K562 (cell line): ENCODE results near the gene FIBP. TPM values are rescaled to one million over a fixed set of nuclear protein-coding genes. Genes with fewer than 3 reads are reported as not detected.

Experiments
- BRD4 ChIP-seq: fragments of 200-600 bp; sonication (generic); IDR thresholded peaks from 2 replicates; pipeline ENCODE4 v1.6.1; 2017; ENCODE audit warnings: inconsistent platforms
- CBX5 ChIP-seq: IDR thresholded peaks from 2 replicates; pipeline ENCODE4 v1.6.1; 2014; ENCODE audit warnings: low read depth, borderline replicate concordance
- ETV6 ChIP-seq, 3 experiments: fragments of 150-350 bp in 1 of 3; sonication (generic) in 1 of 3; formaldehyde crosslinking in 1 of 3; IDR thresholded peaks; 2 replicates each; pipeline versions ENCODE4 v1.6.1 to v1.8.0; 2014 to 2022; ENCODE audit warnings: borderline replicate concordance in 2 of 3, low read depth in 2 of 3, antibody characterized with exemption in 1 of 3, low read length in 1 of 3, mild to moderate bottlenecking in 1 of 3, missing genetic modification reagents in 1 of 3
- MIER1 ChIP-seq: fragments of 450-650 bp; IDR thresholded peaks from 2 replicates; pipeline ENCODE4 v1.6.1; 2016; ENCODE audit warnings: antibody characterized with exemption, mild to moderate bottlenecking, low read depth
- MYBL2 ChIP-seq, 2 experiments: fragments of 450-650 bp in 1 of 2; sonication (generic) in 1 of 2; formaldehyde crosslinking in 1 of 2; IDR thresholded peaks; 2 replicates each; pipeline versions ENCODE4 v1.6.1 to v1.8.1; 2017 to 2022; ENCODE audit warnings: borderline replicate concordance in 1 of 2, inconsistent platforms in 1 of 2, low read depth in 1 of 2, mild to moderate bottlenecking in 1 of 2, missing genetic modification reagents in 1 of 2, moderate library complexity in 1 of 2
- NEUROD1 ChIP-seq: fragments of 150-350 bp; IDR thresholded peaks from 2 replicates; pipeline ENCODE4 v1.6.1; 2014; ENCODE audit warnings: borderline replicate concordance, low read length, low read depth; ENCODE audit not compliant: partially characterized antibody
- PHB2 ChIP-seq: fragments of 450-650 bp; IDR thresholded peaks from 2 replicates; pipeline ENCODE4 v1.6.1; 2017; ENCODE audit warnings: low read depth
- PRPF4 ChIP-seq: fragments of 200-400 bp; formaldehyde crosslinking; IDR thresholded peaks from one replicate; pipeline ENCODE4 v1.6.1; 2017; ENCODE audit warnings: low read length, low read depth, mild to moderate bottlenecking; ENCODE audit not compliant: insufficient read depth, poor library complexity, severe bottlenecking
- RBM15 ChIP-seq: fragments of 200-400 bp; formaldehyde crosslinking; IDR thresholded peaks from 2 replicates; pipeline ENCODE4 v1.6.1; 2018; ENCODE audit warnings: mild to moderate bottlenecking, low read length, moderate library complexity; ENCODE audit not compliant: insufficient read depth
- SIX5 ChIP-seq, 2 experiments: IDR thresholded peaks; 2 replicates each; pipeline ENCODE4 v1.6.1; 2011; ENCODE audit warnings: low read length in 2 of 2, borderline replicate concordance in 1 of 2, low read depth in 1 of 2, mild to moderate bottlenecking in 1 of 2, moderate library complexity in 1 of 2; ENCODE audit not compliant: insufficient read depth in 1 of 2
- SMAD3 ChIP-seq: fragments of 450-650 bp; formaldehyde crosslinking; conservative IDR thresholded peaks from 2 replicates; pipeline ENCODE4 v1.4.0; 2020; ENCODE audit warnings: mild to moderate bottlenecking
- ZNF239 ChIP-seq: fragments of 250-450 bp; sonication (Bioruptor Pico); IDR thresholded peaks from 2 replicates; pipeline ENCODE4 v1.4.0; 2020; ENCODE audit warnings: mild to moderate bottlenecking
- ZNF253 ChIP-seq: fragments of 250-450 bp; sonication (Bioruptor Pico); conservative IDR thresholded peaks from 2 replicates; pipeline ENCODE4 v1.6.1; 2021; ENCODE audit warnings: mild to moderate bottlenecking
- ZNF347 ChIP-seq: fragments of 450-650 bp; formaldehyde crosslinking; IDR thresholded peaks from 2 replicates; pipeline ENCODE4 v1.4.0; 2020; ENCODE audit warnings: low read depth, mild to moderate bottlenecking, moderate library complexity
- ZNF644 ChIP-seq: fragments of 200-800 bp; sonication (Bioruptor generic); IDR thresholded peaks from 2 replicates; pipeline ENCODE4 v1.6.1; 2016; ENCODE audit warnings: low read depth, missing genetic modification characterization, missing compliant biosample characterization
- ZNF764 ChIP-seq: fragments of 250-450 bp; sonication (Bioruptor Pico); IDR thresholded peaks from 2 replicates; pipeline ENCODE4 v1.4.0; 2020; ENCODE audit warnings: low read depth, mild to moderate bottlenecking, moderate library complexity
- polyA plus RNA-seq, 8 experiments: library from polyadenylated mRNA; depleted of rRNA in 4 of 8; stranded (reverse) in 5 of 8; unstranded in 3 of 8; fragments of >200 nt; fragmentation: Nextera tagmentation in 2 of 8; fragmentation: Illumina TruSeq in 1 of 8; extraction: Ambion mirVana in 2 of 8; extraction: Trizol in 1 of 8; gene quantifications; 2 replicates each; pipeline versions ENCODE4 v1.2.1 to v1.2.3, GENCODE V29; 2011 to 2014; ENCODE audit warnings: inconsistent platforms in 1 of 8, missing spikeins in 1 of 8
- total RNA-seq, 7 experiments: library from RNA; depleted of rRNA in 6 of 7; stranded (reverse); fragments of >200 nt in 6 of 7; fragmentation: Illumina TruSeq in 2 of 7; extraction: Trizol in 2 of 7; gene quantifications; 2 replicates each; pipeline versions ENCODE4 v1.2.1 to v1.2.3, GENCODE V29; 2011 to 2021; ENCODE audit warnings: low replicate concordance in 1 of 7
- TF ChIP-seq, protein P1 (sequence below): fragments of 250-450 bp; sonication (Bioruptor Pico); IDR thresholded peaks from 2 replicates; pipeline ENCODE4 v1.5.0; 2021
- TF ChIP-seq, protein P2 (sequence below): sonication (generic); IDR thresholded peaks from 2 replicates; pipeline ENCODE4 v1.6.1; 2016
- TF ChIP-seq, protein P3 (sequence below), 2 experiments: fragments of 450-650 bp in 1 of 2; sonication (generic) in 1 of 2; formaldehyde crosslinking in 1 of 2; IDR thresholded peaks in 1 of 2; conservative IDR thresholded peaks in 1 of 2; 2 replicates each; pipeline versions ENCODE4 v1.6.1 to v1.8.1; 2016 to 2023; ENCODE audit warnings: mild to moderate bottlenecking in 2 of 2, moderate library complexity in 2 of 2, inconsistent platforms in 1 of 2, missing genetic modification reagents in 1 of 2
- TF ChIP-seq, protein P4 (sequence below): IDR thresholded peaks from 2 replicates; pipeline ENCODE4 v1.6.1; 2011; ENCODE audit warnings: borderline replicate concordance, low read depth, mild to moderate bottlenecking, moderate library complexity, low read length; ENCODE audit not compliant: insufficient read depth, poor library complexity, severe bottlenecking

FIBP gene
- total and polyA plus RNA-seq, 9 of the 15 experiments (the other 6 are each of a cell fraction or from before 2014, with no cell fraction given), result 41.2 to 79.2 (median 48.6) TPM

DNA sequence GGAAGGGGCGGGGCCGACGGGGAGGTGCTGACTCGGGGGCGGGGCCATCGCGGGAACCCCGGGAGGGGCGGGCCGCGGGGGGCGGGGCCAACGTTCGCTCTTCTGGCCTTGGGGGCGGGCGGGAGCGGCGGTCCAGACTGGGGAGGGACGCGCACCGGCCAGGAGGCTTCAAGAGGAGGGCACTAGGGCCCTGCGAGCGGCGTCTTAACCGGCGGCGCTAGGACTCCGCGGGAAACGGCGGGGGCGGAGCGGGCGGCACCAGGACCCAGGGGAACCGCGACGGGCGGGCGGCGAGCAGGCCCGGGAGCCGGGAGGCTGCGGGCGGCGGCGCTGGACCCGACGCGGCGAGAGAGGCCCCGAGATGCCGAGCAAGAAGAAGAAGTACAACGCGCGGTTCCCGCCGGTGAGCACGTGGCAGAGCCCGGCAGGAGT lies 30.9 kb upstream of the FIBP start, which contains the start of gene DRAP1 (continued):
- TF ChIP-seq, protein P1, sequence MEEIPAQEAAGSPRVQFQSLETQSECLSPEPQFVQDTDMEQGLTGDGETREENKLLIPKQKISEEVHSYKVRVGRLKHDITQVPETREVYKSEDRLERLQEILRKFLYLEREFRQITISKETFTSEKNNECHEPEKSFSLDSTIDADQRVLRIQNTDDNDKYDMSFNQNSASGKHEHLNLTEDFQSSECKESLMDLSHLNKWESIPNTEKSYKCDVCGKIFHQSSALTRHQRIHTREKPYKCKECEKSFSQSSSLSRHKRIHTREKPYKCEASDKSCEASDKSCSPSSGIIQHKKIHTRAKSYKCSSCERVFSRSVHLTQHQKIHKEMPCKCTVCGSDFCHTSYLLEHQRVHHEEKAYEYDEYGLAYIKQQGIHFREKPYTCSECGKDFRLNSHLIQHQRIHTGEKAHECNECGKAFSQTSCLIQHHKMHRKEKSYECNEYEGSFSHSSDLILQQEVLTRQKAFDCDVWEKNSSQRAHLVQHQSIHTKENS (CRISPR knock-in tag), result no peak
- TF ChIP-seq ZNF764 (no peak), ZNF347 (CRISPR knock-in tag) (no peak), CBX5 (peak; percentile 39; the same call in 1 of the 2 replicates), ZNF253 (CRISPR knock-in tag) (no peak), RBM15 (no peak), MYBL2 (IDR thresholded peaks at IDR 0.05; ENCODE audit: low read depth) (no peak), MYBL2 (CRISPR knock-in tag; IDR thresholded peaks at IDR 0.05; ENCODE audit: borderline replicate concordance) (no peak), SMAD3 (CRISPR knock-in tag) (no peak), BRD4 (no peak), MIER1 (no peak), ZNF644 (tag) (no peak; the same call in 1 of the 2 replicates), ZNF239 (CRISPR knock-in tag) (peak; percentile 57; the same call in 1 of the 2 replicates), ETV6 (IDR thresholded peaks at IDR 0.05; ENCODE audit: borderline replicate concordance in 1 of 2, low read depth in 2 of 2, low read length in 1 of 2) (peak in 1 of 2 experiments; percentile 66; a peak in 2 of 4 replicates), ETV6 (CRISPR knock-in tag; IDR thresholded peaks at IDR 0.05; ENCODE audit: borderline replicate concordance) (no peak), PRPF4 (no peak), SIX5 (IDR thresholded peaks at IDR 0.05; ENCODE audit: borderline replicate concordance in 1 of 2, insufficient read depth in 1 of 2, low read depth in 1 of 2, low read length in 2 of 2) (no peak), NEUROD1 (peak; percentile 100), PHB2 (no peak)
- TF ChIP-seq, protein P2, sequence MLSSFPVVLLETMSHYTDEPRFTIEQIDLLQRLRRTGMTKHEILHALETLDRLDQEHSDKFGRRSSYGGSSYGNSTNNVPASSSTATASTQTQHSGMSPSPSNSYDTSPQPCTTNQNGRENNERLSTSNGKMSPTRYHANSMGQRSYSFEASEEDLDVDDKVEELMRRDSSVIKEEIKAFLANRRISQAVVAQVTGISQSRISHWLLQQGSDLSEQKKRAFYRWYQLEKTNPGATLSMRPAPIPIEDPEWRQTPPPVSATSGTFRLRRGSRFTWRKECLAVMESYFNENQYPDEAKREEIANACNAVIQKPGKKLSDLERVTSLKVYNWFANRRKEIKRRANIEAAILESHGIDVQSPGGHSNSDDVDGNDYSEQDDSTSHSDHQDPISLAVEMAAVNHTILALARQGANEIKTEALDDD, result no peak
- TF ChIP-seq, protein P3, sequence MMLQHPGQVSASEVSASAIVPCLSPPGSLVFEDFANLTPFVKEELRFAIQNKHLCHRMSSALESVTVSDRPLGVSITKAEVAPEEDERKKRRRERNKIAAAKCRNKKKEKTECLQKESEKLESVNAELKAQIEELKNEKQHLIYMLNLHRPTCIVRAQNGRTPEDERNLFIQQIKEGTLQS (IDR thresholded peaks at IDR 0.05), result no peak
- TF ChIP-seq, protein P3 (CRISPR knock-in tag; conservative IDR thresholded peaks at IDR 0.05), result 0 out of 2 replicates have a peak, but pooled peaks have one; percentile 35
- TF ChIP-seq, protein P4, sequence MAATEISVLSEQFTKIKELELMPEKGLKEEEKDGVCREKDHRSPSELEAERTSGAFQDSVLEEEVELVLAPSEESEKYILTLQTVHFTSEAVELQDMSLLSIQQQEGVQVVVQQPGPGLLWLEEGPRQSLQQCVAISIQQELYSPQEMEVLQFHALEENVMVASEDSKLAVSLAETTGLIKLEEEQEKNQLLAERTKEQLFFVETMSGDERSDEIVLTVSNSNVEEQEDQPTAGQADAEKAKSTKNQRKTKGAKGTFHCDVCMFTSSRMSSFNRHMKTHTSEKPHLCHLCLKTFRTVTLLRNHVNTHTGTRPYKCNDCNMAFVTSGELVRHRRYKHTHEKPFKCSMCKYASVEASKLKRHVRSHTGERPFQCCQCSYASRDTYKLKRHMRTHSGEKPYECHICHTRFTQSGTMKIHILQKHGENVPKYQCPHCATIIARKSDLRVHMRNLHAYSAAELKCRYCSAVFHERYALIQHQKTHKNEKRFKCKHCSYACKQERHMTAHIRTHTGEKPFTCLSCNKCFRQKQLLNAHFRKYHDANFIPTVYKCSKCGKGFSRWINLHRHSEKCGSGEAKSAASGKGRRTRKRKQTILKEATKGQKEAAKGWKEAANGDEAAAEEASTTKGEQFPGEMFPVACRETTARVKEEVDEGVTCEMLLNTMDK, result no peak
